Activated naive CD4-positive, alpha-beta T cell treated with anti-CD3 and anti-CD28 coated beads for 36 hours (primary cell): ENCODE results near the gene STRN4. TPM values are rescaled to one million over a fixed set of nuclear protein-coding genes. Genes with fewer than 3 reads are reported as not detected.
"Not testable (repeated sequence)": the region's sequence is repeated elsewhere in the genome, so short reads cannot be mapped to it uniquely, and the experiment has no call there.

Source experiments
- CTCF ChIA-PET: fragments of 350-600 bp; sonication (Branson Sonifier 250); formaldehyde crosslinking; loops from one replicate; lab custom pipeline; 2021; ENCODE audit warnings: antibody characterized with exemption; lab: Charles Lee
- DNase-seq: peaks from one replicate; pipeline ENCODE4 v3.0.0-alpha.2; 2020
- H3K27ac Mint-ChIP-seq: one replicate; pipeline ENCODE4 v1.8.0; 2021; ENCODE audit warnings: mild to moderate bottlenecking, mixed read lengths
- H3K27me3 Mint-ChIP-seq: one replicate; pipeline ENCODE4 v1.8.0; 2021; ENCODE audit warnings: low read depth, mixed read lengths
- H3K36me3 Mint-ChIP-seq: one replicate; pipeline ENCODE4 v1.8.0; 2021; ENCODE audit warnings: low read depth, mixed read lengths
- H3K4me1 Mint-ChIP-seq: one replicate; pipeline ENCODE4 v1.8.0; 2021; ENCODE audit warnings: low read depth, mixed read lengths
- H3K4me3 Mint-ChIP-seq: one replicate; pipeline ENCODE4 v1.8.0; 2021; ENCODE audit warnings: mild to moderate bottlenecking, moderate library complexity, mixed read lengths
- H3K9me3 Mint-ChIP-seq: one replicate; pipeline ENCODE4 v1.8.0; 2021; ENCODE audit warnings: mixed read lengths
- intact Hi-C: fragments of 100-400 bp; cut with micrococcal nuclease; formaldehyde crosslinking; loops from one replicate; pipeline ENCODE4 v1.15.1; 2023
- total RNA-seq, 2 experiments: library from RNA; stranded (reverse); gene quantifications; one replicate each; pipeline ENCODE4 v1.2.3, GENCODE V29; 2021

Gene STRN4
- total RNA-seq, 2 experiments from 2014 or later, result 59.2 to 63.2 TPM

DNA sequence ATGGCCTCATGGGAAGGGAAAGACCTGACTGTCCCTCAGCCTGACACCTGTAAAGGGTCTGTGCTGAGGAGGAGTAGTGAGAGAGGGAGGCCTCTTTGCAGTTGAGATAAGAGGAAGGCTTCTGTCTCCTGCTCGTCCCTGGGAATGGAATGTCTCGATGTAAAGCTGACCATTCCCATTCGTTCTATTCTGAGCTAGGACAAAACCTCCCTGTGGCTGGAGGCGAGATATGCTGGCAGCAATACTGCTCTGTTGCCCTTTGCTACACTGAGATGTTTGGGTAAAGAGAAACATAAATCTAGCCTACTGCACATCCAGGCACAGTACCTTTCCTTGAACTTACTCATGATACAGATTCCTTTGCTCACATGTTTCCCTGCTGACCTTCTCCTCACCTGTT lies 22.5 kb upstream of the STRN4 start:
- H3K27me3 Mint-ChIP-seq, H3K4me1 Mint-ChIP-seq, DNase-seq, H3K9me3 Mint-ChIP-seq, H3K27ac Mint-ChIP-seq, H3K4me3 Mint-ChIP-seq, H3K36me3 Mint-ChIP-seq, intact Hi-C loops: not testable (repeated sequence)
- CTCF ChIA-PET, result interaction anchor here (1.1 to 2.4 kb wide), 2 partner anchors 15 to 245 kb away, joined by 5 to 10 read pairs; no protein-coding TSS in a partner anchor

DNA sequence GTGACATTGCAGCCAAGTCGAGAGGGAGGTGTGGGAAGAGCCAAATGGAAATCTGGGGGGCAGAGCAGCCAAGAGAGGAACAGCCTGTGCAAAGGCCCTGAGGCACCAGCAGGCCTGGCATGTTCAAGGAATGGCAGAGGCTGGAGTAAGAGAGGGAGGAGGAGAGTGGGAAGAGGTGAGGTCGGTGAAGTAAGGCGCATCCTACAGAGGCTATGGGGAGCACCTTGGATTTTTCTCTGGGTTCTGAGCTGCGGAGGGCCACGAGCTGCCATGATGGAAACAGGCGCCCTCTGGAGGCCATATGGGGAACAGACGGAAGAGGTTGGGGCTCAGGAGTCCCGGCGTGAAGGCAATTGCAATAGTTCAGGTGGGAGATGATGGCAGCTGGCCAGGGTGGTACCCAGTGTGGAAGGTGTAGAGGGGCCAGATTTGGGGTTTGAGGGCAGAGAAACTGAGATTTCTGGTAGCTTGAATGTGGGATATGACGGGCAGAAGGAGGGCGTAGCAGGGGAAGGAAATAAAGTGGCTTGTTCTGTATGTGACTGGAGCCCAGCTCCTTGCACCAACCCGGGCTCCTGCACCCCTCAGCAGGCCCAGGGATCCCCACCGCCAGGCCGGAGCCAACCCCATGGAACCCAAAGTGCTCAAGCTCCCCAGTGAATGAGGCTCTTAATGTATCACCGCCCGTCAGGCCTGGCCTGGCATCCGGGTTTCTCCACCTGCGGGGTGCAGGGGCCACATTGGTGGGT lies 20.5 kb upstream of the STRN4 start:
- intact Hi-C loops, result no loop called here
- Mint-ChIP-seq H3K4me3 (no peak overlapping the region), H3K27ac (no peak overlapping the region), H3K4me1 (peaks cover 2% of the 10 kb centered on the region), H3K27me3 (no peaks in the 10 kb centered on the region), H3K9me3 (no peaks in the 10 kb centered on the region), H3K36me3 (no peaks in the 10 kb centered on the region)
- DNase-seq, result peak; percentile 74
- CTCF ChIA-PET, result interaction anchor here (0.6 to 3.9 kb wide), 22 partner anchors 9 to 661 kb away, joined by 3 to 40 read pairs (median 4); partner anchors contain the start of gene SLC1A5

DNA sequence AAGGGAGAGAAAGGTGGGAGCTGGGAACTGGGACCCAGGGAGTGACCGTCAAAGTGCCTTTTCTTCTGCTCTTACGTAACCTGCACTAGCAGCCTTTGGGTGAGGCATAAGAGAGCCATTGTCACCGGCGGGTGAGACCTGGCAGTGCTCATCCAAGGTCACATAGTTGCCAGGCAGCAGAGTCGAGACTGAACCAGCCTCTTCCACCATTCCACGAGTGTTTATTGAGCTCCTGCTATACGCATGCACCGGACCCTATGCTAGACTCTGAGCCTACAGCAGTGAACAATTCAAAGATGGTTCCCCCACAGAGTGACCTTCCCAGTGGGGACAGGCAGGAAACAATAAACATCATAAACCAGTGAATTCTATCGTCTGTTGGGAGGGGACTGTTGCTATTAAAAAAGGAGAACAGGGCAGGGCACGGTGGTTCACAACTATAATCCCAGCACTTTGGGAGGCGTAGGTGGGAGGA lies 18.6 kb upstream of the STRN4 start:
- Mint-ChIP-seq H3K4me3 (no peak overlapping the region), H3K36me3 (no peaks in the 10 kb centered on the region), H3K4me1 (peaks cover 2% of the 10 kb centered on the region), H3K27me3 (no peaks in the 10 kb centered on the region), H3K9me3 (no peaks in the 10 kb centered on the region), H3K27ac (no peak overlapping the region)
- no peak for DNase-seq
- intact Hi-C loops, result no loop called here
- CTCF ChIA-PET, result interaction anchor here (0.6 to 3.9 kb wide), 7 partner anchors 9 to 235 kb away, joined by 3 to 40 read pairs (median 3); no protein-coding TSS in a partner anchor

DNA sequence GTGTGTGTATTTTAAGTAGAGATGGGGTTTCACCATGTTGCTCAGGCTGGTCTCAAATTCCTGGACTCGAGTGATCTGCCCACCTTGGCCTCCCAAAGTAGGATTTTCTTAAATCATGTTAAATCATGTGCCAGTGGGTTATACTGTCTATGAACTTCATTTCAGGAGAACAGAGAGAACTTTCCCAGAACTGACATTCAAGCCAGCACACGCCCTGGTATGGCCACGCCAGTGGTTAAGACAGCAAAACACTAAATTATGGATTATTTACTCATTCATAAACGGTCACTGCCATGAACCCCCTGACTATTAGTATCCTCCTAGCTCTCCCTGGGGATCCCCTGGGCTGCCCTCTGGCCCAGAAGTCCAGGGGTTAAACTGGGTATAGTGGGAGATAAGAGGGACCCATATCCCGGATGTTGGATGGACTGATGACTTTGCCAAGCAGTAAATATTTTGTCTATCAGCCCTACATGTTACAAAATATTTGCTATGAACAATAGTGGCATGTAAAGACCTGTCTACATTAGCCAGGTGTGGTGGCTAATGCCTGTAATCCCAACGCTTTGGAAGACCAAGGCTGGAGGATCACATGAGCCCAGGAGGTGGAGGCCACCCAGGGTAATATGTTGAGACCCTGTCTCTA lies 16.1 kb upstream of the STRN4 start:
- Mint-ChIP-seq H3K27me3 (no peaks in the 10 kb centered on the region), H3K36me3 (no peaks in the 10 kb centered on the region), H3K4me3 (no peak overlapping the region), H3K27ac (no peak overlapping the region), H3K9me3 (no peaks in the 10 kb centered on the region), H3K4me1 (peaks cover 2% of the 10 kb centered on the region)
- intact Hi-C loops, result no loop called here
- no peak for DNase-seq
- CTCF ChIA-PET, result interaction anchor here (1.5 kb wide), 1 partner anchor 228 kb away, joined by 3 read pairs; no protein-coding TSS in a partner anchor

DNA sequence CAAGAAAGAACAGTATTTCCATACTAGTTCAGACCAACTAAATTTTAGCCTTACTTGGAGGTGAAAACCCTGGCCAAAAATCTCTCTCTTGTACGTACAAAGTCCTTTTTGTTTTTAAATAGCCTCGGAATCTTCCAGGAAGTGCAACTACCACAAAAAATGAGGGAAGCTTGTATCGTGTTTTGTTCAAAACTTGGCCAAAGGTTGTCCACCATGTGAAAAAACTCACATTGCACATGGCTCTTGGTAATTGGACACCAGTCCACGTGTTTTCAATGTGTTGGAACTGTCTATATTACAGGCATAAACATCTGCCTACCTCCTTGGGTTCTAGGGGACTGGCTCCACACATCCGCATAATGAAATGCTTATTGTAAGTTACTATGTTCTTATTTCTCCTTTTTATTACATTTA lies 15.2 kb upstream of the STRN4 start:
- H3K4me3 Mint-ChIP-seq, result no peak overlapping the region
- peaks cover under 1% of the 10 kb centered on the region for H3K36me3 Mint-ChIP-seq
- CTCF ChIA-PET, result interaction anchor here (1.0 to 1.5 kb wide), 3 partner anchors 10 to 229 kb away, joined by 3 read pairs; no protein-coding TSS in a partner anchor
- no peaks in the 10 kb centered on the region for H3K9me3 Mint-ChIP-seq
- no peaks in the 10 kb centered on the region for H3K27me3 Mint-ChIP-seq
- intact Hi-C loops, result no loop called here
- no peak for DNase-seq
- no peaks in the 10 kb centered on the region for H3K4me1 Mint-ChIP-seq
- no peak overlapping the region for H3K27ac Mint-ChIP-seq

DNA sequence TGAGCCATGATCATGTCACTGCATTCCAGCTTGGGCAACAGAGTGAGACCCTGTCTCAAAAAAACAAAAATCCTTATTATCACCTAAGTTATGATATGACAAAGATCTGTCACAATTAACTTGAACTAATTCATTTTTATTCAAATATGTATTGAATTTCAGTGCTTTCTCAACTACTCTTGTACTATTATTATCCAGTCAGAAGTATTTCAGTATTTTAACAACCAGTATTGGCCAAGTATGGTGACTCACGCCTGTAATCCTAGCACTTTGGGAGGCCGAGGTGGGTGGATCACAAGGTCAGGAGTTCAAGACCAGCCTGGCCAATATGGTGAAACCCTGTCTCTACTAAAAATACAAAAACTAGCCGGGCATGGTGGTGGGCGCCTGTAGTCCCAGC lies 14.6 kb upstream of the STRN4 start:
- H3K4me1 Mint-ChIP-seq, H3K36me3 Mint-ChIP-seq, H3K9me3 Mint-ChIP-seq, H3K27me3 Mint-ChIP-seq, DNase-seq, H3K4me3 Mint-ChIP-seq, intact Hi-C loops, H3K27ac Mint-ChIP-seq: not testable (repeated sequence)
- CTCF ChIA-PET, result interaction anchor here (1.0 to 1.5 kb wide), 3 partner anchors 9 to 230 kb away, joined by 3 read pairs; no protein-coding TSS in a partner anchor

DNA sequence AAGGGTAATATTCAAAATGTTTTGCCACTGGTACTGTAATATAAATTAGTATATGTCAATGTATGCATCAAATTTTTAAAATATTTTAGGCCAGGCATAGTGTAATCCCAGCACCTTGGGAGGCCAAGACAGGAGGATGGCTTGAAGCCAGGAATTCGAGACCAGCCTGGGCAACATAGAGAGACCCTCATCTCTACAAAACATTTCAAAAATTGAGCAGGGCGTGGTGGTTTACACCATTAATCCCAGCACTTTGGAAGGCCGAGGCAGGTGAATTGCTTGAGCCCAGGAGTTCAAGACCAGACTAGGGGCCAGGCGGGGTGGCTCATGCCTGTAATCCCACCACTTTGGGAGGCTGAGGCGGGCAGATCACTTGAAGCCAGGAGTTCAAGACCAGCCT lies 14.1 kb upstream of the STRN4 start:
- no peak for DNase-seq
- Mint-ChIP-seq H3K4me1 (no peaks in the 10 kb centered on the region), H3K4me3 (no peak overlapping the region), H3K36me3 (peaks cover 2% of the 10 kb centered on the region), H3K9me3 (no peaks in the 10 kb centered on the region), H3K27ac (no peak overlapping the region), H3K27me3 (no peaks in the 10 kb centered on the region)
- CTCF ChIA-PET, result interaction anchor here (3.5 kb wide), 1 partner anchor 80 kb away, joined by 60 read pairs; no protein-coding TSS in a partner anchor
- intact Hi-C loops, result no loop called here

DNA sequence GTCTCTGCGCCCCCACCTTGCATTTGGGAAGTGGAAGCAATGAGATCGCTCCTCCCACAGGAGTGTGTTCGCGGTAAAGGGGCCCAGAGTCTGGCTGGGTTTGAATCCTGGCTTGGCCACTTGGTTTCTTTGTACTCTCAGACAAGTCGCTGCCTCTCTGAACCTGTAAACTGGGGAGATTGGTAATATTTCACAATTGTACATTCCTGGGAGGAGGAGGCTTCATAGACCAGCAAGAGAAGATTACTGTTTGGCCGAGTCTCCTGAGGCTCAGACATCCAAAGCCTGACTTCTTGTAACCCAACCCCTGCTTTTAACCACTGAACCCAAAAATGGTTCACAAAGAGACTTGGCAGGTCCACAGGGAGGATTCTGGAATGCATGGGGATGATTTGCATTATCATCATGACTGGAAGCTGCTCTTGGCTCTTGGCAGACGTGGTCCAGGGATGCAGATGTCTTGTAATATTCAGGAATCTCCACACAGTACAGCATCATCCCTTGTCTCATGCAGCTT lies 13.6 kb upstream of the STRN4 start:
- intact Hi-C loops, result no loop called here
- no peak overlapping the region for H3K4me3 Mint-ChIP-seq

DNA sequence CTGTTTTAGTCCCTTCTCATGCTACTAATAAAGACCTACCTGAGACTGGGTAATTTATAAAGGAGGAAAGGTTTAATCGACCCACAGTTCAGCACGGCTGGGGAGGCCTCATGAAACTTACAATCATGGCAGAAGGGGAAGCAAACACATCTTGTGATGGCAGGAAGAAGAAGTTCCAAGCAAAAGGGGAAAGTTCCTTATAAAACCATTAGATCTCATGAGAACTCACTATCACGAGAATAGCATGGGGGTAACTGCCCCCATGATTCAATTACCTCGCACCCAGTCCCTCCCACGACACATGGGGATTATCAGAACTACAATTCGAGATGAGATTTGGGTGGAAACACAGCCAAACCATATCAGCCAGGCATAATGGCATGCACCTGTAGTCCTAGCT lies 13.0 kb upstream of the STRN4 start:
- intact Hi-C loops, result no loop called here
- CTCF ChIA-PET, result interaction anchor here (1.5 to 3.5 kb wide), 5 partner anchors 8 to 81 kb away, joined by 5 to 60 read pairs (median 12); no protein-coding TSS in a partner anchor
- Mint-ChIP-seq H3K4me3 (no peak overlapping the region), H3K27ac (no peak overlapping the region), H3K4me1 (no peaks in the 10 kb centered on the region), H3K36me3 (peaks cover 2% of the 10 kb centered on the region), H3K9me3 (no peaks in the 10 kb centered on the region), H3K27me3 (no peaks in the 10 kb centered on the region)
- no peak for DNase-seq

More for the DNA sequence above, 13.6 kb upstream of the STRN4 start:
- no peaks in the 10 kb centered on the region for H3K27me3 Mint-ChIP-seq
- peaks cover 2% of the 10 kb centered on the region for H3K36me3 Mint-ChIP-seq
- CTCF ChIA-PET, result interaction anchor here (3.5 kb wide), 1 partner anchor 80 kb away, joined by 60 read pairs; no protein-coding TSS in a partner anchor
- no peaks in the 10 kb centered on the region for H3K4me1 Mint-ChIP-seq
- no peaks in the 10 kb centered on the region for H3K9me3 Mint-ChIP-seq
- DNase-seq, result no peak
- no peak overlapping the region for H3K27ac Mint-ChIP-seq

DNA sequence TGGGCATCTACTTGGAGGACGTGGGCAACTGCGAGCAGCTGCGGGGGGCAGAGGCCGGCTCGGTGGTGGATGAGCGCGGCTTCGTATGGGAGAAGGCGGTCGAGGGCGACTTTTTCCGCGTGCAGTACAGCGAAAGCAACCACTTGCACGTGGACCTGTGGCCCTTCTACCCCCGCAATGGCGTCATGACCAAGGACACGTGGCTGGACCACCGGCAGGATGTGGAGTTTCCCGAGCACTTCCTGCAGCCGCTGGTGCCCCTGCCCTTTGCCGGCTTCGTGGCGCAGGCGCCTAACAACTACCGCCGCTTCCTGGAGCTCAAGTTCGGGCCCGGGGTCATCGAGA lies 10.3 kb upstream of the STRN4 start:
- peaks cover 5% of the 10 kb centered on the region for H3K4me1 Mint-ChIP-seq
- no peak overlapping the region for H3K4me3 Mint-ChIP-seq
- H3K36me3 Mint-ChIP-seq, result peaks cover 2% of the 10 kb centered on the region
- intact Hi-C loops, result loop anchor here (2.0 kb wide), 1 partner anchor 234 kb away; no protein-coding TSS in a partner anchor
- no peak for DNase-seq
- no peaks in the 10 kb centered on the region for H3K27me3 Mint-ChIP-seq
- no peak overlapping the region for H3K27ac Mint-ChIP-seq
- CTCF ChIA-PET, result interaction anchor here (0.7 to 4.1 kb wide), 7 partner anchors 9 to 84 kb away, joined by 3 to 30 read pairs (median 3); no protein-coding TSS in a partner anchor
- no peaks in the 10 kb centered on the region for H3K9me3 Mint-ChIP-seq

DNA sequence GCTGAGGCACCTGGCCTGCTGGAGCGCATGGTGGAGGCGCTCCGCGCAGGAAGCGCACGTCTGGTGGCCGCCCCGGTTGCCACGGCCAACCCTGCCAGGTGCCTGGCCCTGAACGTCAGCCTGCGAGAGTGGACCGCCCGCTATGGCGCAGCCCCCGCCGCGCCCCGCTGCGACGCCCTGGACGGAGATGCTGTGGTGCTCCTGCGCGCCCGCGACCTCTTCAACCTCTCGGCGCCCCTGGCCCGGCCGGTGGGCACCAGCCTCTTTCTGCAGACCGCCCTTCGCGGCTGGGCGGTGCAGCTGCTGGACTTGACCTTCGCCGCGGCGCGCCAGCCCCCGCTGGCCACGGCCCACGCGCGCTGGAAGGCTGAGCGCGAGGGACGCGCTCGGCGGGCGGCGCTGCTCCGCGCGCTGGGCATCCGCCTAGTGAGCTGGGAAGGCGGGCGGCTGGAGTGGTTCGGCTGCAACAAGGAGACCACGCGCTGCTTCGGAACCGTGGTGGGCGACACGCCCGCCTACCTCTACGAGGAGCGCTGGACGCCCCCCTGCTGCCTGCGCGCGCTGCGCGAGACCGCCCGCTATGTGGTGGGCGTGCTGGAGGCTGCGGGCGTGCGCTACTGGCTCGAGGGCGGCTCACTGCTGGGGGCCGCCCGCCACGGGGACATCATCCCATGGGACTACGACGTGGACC lies 9.7 kb upstream of the STRN4 start:
- Mint-ChIP-seq H3K4me3 (no peak overlapping the region), H3K9me3 (no peaks in the 10 kb centered on the region), H3K27me3 (no peaks in the 10 kb centered on the region), H3K36me3 (peaks cover 2% of the 10 kb centered on the region), H3K27ac (no peak overlapping the region), H3K4me1 (peaks cover 5% of the 10 kb centered on the region)
- CTCF ChIA-PET, result interaction anchor here (0.9 to 4.1 kb wide), 7 partner anchors 9 to 226 kb away, joined by 3 to 30 read pairs (median 3); no protein-coding TSS in a partner anchor
- no peak for DNase-seq
- intact Hi-C loops, result loop anchor here (2.0 kb wide), 1 partner anchor 235 kb away; no protein-coding TSS in a partner anchor
